PC-9 (cell line): ENCODE measurements around the gene MECR.

ENCODE experiments used
- CTCF ChIP-seq: fragments of 200-600 bp; sonication (generic); conservative IDR thresholded peaks from 2 replicates; pipeline ENCODE4 v1.6.1; 2017; ENCODE audit warnings: mixed run types, antibody characterized with exemption, mild to moderate bottlenecking, moderate library complexity
- EZH2 ChIP-seq: fragments of 200-600 bp; sonication (generic); IDR thresholded peaks from 2 replicates; pipeline ENCODE4 v1.8.0; 2017; ENCODE audit warnings: antibody characterized with exemption, low read depth

GRCh38 chr1:29259802-29260441 lies 29.2 kb upstream of the MECR start:
- TF ChIP-seq CTCF, result no peak
- TF ChIP-seq EZH2, result no peak
